Measurements from ENCODE around the gene TTPAL. TPM values are rescaled to one million over a fixed set of nuclear protein-coding genes. Genes with fewer than 3 reads are reported as not detected.

TTPAL gene
- polyA plus RNA-seq, 1 of the 3 experiments (the other 2 are of a cell fraction), result 5.7 TPM

DNA sequence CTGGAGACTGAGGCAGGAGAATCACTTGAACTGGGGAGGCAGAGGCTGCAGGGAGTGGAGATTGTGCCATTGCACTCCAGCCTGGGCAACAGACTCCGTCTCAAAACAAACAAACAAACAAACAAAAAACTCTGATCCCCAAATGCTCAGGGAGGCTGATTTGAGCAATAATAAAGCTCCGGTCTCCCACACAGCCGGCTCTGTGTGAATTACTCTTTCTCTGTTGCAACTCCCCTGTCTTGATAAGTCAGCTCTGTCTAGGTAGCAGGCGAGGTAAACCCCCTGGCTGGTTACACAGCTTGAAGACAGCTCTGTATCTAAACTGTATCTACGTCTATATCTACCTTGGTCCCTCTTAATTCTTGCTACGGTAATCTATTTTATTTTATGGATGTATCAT, 52.6 kb downstream of the TTPAL start:
- peaks cover 14% of the 10 kb centered on the region for H3F3A ChIP-seq (replicated peaks; ENCODE audit: insufficient read depth)
- ChIA-PET POLR2A (no interaction called here), CTCF (interaction anchor here (2.3 kb wide), 1 partner anchor 81 kb away, joined by 9 read pairs; no protein-coding TSS in a partner anchor)
- no peak overlapping the region for H3K4me2 ChIP-seq
- no peak overlapping the region for H2AFZ ChIP-seq (ENCODE audit: low read depth)
- H3K4me1 ChIP-seq (ENCODE audit: control insufficient read depth in 1 of 2, insufficient read depth in 2 of 2, low read depth in 1 of 2, low read length in 1 of 2), result peaks cover 10 to 11% of the 10 kb centered on the region in 2 experiments
- no peak overlapping the region for H3K9ac ChIP-seq
- WGBS (ENCODE audit: low lambda C conversion rate), result 89% methylated on average over 6 of the region's 6 CpGs
- H3K9me2 ChIP-seq, result no peaks in the 10 kb centered on the region
- TF ChIP-seq TCF12 (IDR thresholded peaks at IDR 0.05), result no peak
- no peak for TF ChIP-seq EP300 (IDR thresholded peaks at IDR 0.05; ENCODE audit: borderline replicate concordance in 1 of 2, low read depth in 1 of 2, low read length in 1 of 2)
- TF ChIP-seq ZBTB33 (IDR thresholded peaks at IDR 0.05; ENCODE audit: borderline replicate concordance, low read depth), result no peak
- no peak for TF ChIP-seq FOXJ3 (CRISPR knock-in tag; IDR thresholded peaks at IDR 0.05)
- TF ChIP-seq, protein P1, sequence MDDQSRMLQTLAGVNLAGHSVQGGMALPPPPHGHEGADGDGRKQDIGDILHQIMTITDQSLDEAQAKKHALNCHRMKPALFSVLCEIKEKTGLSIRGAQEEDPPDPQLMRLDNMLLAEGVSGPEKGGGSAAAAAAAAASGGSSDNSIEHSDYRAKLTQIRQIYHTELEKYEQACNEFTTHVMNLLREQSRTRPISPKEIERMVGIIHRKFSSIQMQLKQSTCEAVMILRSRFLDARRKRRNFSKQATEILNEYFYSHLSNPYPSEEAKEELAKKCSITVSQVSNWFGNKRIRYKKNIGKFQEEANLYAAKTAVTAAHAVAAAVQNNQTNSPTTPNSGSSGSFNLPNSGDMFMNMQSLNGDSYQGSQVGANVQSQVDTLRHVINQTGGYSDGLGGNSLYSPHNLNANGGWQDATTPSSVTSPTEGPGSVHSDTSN (IDR thresholded peaks at IDR 0.05), result no peak
- TF ChIP-seq RFX5 (IDR thresholded peaks at IDR 0.05; ENCODE audit: low read length), result no peak
- TF ChIP-seq RCOR1 (IDR thresholded peaks at IDR 0.05; ENCODE audit: low read length), result no peak
- TF ChIP-seq NRF1 (IDR thresholded peaks at IDR 0.05; ENCODE audit: low read depth, low read length), result no peak
- TF ChIP-seq MEF2A (IDR thresholded peaks at IDR 0.05; ENCODE audit: borderline replicate concordance, low read depth), result no peak
- no peak for TF ChIP-seq JUND (IDR thresholded peaks at IDR 0.05)
- TF ChIP-seq GABPA (IDR thresholded peaks at IDR 0.05; ENCODE audit: low read depth), result no peak
- no peak for TF ChIP-seq USF2 (IDR thresholded peaks at IDR 0.05; ENCODE audit: borderline replicate concordance, low read depth, low read length)
- H3K27ac ChIP-seq (ENCODE audit: low read depth in 2 of 2, low read length in 1 of 2), result no peak overlapping the region
- H4K20me1 ChIP-seq (ENCODE audit: insufficient read depth), result no peaks in the 10 kb centered on the region
- H3K79me2 ChIP-seq (ENCODE audit: insufficient read depth), result peaks cover 22% of the 10 kb centered on the region
- H3K4me3 ChIP-seq (ENCODE audit: low read depth in 2 of 2, low read length in 1 of 2), result no peak overlapping the region
- H3K36me3 ChIP-seq (replicated peaks in 1 of 2; ENCODE audit: control insufficient read depth in 1 of 2, insufficient read depth in 2 of 2, low read length in 1 of 2), result no peaks in the 10 kb centered on the region
- no peak for DNase-seq
- no peaks in the 10 kb centered on the region for H3K9me3 ChIP-seq
- H3K27me3 ChIP-seq (ENCODE audit: insufficient read depth), result no peaks in the 10 kb centered on the region

DNA sequence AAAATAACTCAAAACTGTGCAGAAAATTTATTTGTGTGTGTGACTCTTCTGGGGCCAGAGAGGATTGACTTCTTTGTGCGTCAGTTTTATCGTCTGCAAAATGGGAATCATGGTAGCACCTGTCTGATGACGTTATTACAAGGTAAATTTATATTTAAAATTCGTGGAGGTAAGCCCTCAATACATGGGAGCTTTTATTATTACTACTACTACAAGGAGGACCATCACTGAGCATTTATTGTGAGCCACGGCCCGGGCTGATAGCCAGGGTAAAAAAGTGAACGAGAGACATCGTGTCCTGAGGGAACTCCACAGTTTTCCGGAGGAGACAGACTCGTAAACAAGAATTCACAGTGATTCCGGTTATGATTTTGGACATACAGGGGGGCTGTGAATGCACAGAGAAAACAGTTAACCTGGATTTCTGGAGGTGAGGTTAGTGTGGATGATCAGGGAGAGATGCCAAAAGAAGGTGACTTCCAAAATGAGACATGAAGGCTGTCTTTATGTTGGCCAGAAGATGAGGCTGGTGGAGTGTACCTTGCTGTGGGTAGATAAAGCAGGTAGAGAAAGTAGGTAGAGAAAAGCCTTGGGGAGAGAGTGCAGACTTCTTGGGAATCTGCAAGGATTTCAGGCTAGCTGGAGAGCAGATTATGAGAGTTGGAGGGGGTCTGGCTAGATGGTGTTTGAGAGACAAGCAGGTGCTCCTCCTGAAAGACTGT, 56.7 kb downstream of the TTPAL start:
- Histone ChIP-seq H3K4me1 (ENCODE audit: control insufficient read depth in 1 of 2, insufficient read depth in 2 of 2, low read depth in 1 of 2, low read length in 1 of 2) (peaks cover 6 to 11% of the 10 kb centered on the region in 2 experiments), H3K9me2 (no peaks in the 10 kb centered on the region), H4K20me1 (ENCODE audit: insufficient read depth) (no peaks in the 10 kb centered on the region), H3K27ac (ENCODE audit: low read depth in 2 of 2, low read length in 1 of 2) (peak overlapping the region; percentile 7 to 71), H3K27me3 (ENCODE audit: insufficient read depth) (no peaks in the 10 kb centered on the region), H3K79me2 (ENCODE audit: insufficient read depth) (peaks cover 61% of the 10 kb centered on the region), H3K9ac (peak overlapping the region; percentile 96), H3F3A (replicated peaks; ENCODE audit: insufficient read depth) (peaks cover 22% of the 10 kb centered on the region), H3K9me3 (no peaks in the 10 kb centered on the region), H3K4me2 (peak overlapping the region; percentile 97), H3K36me3 (replicated peaks in 1 of 2; ENCODE audit: control insufficient read depth in 1 of 2, insufficient read depth in 2 of 2, low read length in 1 of 2) (no peaks in the 10 kb centered on the region), H3K4me3 (ENCODE audit: low read depth in 2 of 2, low read length in 1 of 2) (peak overlapping the region; percentile 67 to 80), H2AFZ (ENCODE audit: low read depth) (peak overlapping the region; percentile 93)
- DNase-seq, result no peak
- TF ChIP-seq JUND (IDR thresholded peaks at IDR 0.05) (no peak), MXI1 (IDR thresholded peaks at IDR 0.05; ENCODE audit: low read depth, low read length) (no peak), FOSL2 (IDR thresholded peaks at IDR 0.05; ENCODE audit: borderline replicate concordance, low read depth) (no peak), YY1 (IDR thresholded peaks at IDR 0.05; ENCODE audit: low read depth) (no peak), USF2 (IDR thresholded peaks at IDR 0.05; ENCODE audit: borderline replicate concordance, low read depth, low read length) (no peak), EP300 (IDR thresholded peaks at IDR 0.05; ENCODE audit: borderline replicate concordance in 1 of 2, low read depth in 1 of 2, low read length in 1 of 2) (no peak), GABPA (IDR thresholded peaks at IDR 0.05; ENCODE audit: low read depth) (no peak), EZH2phosphoT487 (IDR thresholded peaks at IDR 0.05; ENCODE audit: borderline replicate concordance, low read depth) (no peak)
- CTCF ChIA-PET, result interaction anchor here (0.8 to 1.9 kb wide), 4 partner anchors 39 to 77 kb away, joined by 3 to 6 read pairs (median 6); no protein-coding TSS in a partner anchor
- 14% methylated on average over 11 of the region's 11 CpGs for WGBS (ENCODE audit: low lambda C conversion rate)
- POLR2A ChIA-PET, result no interaction called here
